Lung (tissue), 12 donors: Measurements from ENCODE around the gene TFDP1. TPM values are rescaled to one million over a fixed set of nuclear protein-coding genes. Genes with fewer than 3 reads are reported as not detected.

Experiments
- ATAC-seq: fragments of 200-7000 bp; cut with Tn5 transposase; one replicate; pipeline ENCODE4 v1.9.1; 2020; ENCODE audit warnings: moderate number of reproducible peaks; ENCODE audit not compliant: insufficient read depth, low FRiP score
- DNase-seq, 3 donors: peaks; one replicate each; pipeline ENCODE4 v3.0.0-alpha.2; 2013 to 2017
- H3K27ac ChIP-seq, 2 donors: one replicate each; pipeline ENCODE4 v1.5.1; 2013; ENCODE audit warnings: mild to moderate bottlenecking in 2 of 2, moderate library complexity in 2 of 2, control low read depth in 1 of 2, inconsistent platforms in 1 of 2, low read depth in 1 of 2, low read length in 1 of 2
- H3K27me3 ChIP-seq, 3 donors: one replicate each; pipeline ENCODE4 v1.5.1; 2013; ENCODE audit warnings: low read length in 2 of 3; ENCODE audit not compliant: control insufficient read depth in 3 of 3, insufficient read depth in 3 of 3
- H3K36me3 ChIP-seq, 4 donors: one replicate each; pipeline ENCODE4 v1.5.1; 2013; ENCODE audit warnings: low read length in 4 of 4, mild to moderate bottlenecking in 1 of 4, moderate library complexity in 1 of 4; ENCODE audit not compliant: control insufficient read depth in 4 of 4, insufficient read depth in 4 of 4
- H3K4me1 ChIP-seq, 5 donors: one replicate each; pipeline ENCODE4 v1.5.1; 2013; ENCODE audit warnings: low read length in 5 of 5, mild to moderate bottlenecking in 2 of 5, moderate library complexity in 1 of 5; ENCODE audit not compliant: control insufficient read depth in 5 of 5, insufficient read depth in 5 of 5
- H3K4me3 ChIP-seq: one replicate; pipeline ENCODE4 v1.5.1; 2013; ENCODE audit warnings: mild to moderate bottlenecking, control low read depth, moderate library complexity
- H3K9ac ChIP-seq, 2 donors: one replicate each; pipeline ENCODE4 v1.5.1; 2013; ENCODE audit warnings: low read length in 2 of 2, control low read depth in 1 of 2; ENCODE audit not compliant: insufficient read depth in 1 of 2
- H3K9me3 ChIP-seq, 4 donors: one replicate each; pipeline ENCODE4 v1.5.1; 2013; ENCODE audit warnings: low read length in 3 of 4, mild to moderate bottlenecking in 1 of 4, moderate library complexity in 1 of 4; ENCODE audit not compliant: control insufficient read depth in 4 of 4, insufficient read depth in 3 of 4
- CTCF ChIP-seq: IDR thresholded peaks from 2 replicates; pipeline ENCODE4 v1.5.1; 2012; ENCODE audit warnings: mild to moderate bottlenecking; ENCODE audit errors: control extremely low read depth, extremely low read depth
- WGBS, 2 donors: extraction: QIAGEN DNeasy Blood & Tissue Kit; methylation state at CpG; one replicate each; pipeline ENCODE4 v1.1.7; 2013; 5-methylcytosine and 5-hydroxymethylcytosine counted together
- polyA plus RNA-seq, 2 donors: library from polyadenylated mRNA; stranded (reverse); fragments of 200-250 nt; gene quantifications; one replicate each; pipeline ENCODE4 v1.2.1, GENCODE V29; 2013
- total RNA-seq, 2 donors: library from RNA; depleted of rRNA in 1 of 2; stranded (reverse); fragments of >200 nt in 1 of 2; gene quantifications; one replicate each; pipeline ENCODE4 v1.2.1, GENCODE V29; 2014 to 2021
- donor health status: control.
- donor health status: control.
- donor health status: Bipolar disorder and iron deficiency.
- donor health status: healthy.
- donor health status: DM: yes; HTN: yes; CAD: no.

The TFDP1 gene
- total and polyA plus RNA-seq, 4 donors, result 19.6 to 44.2 (median 40.3) TPM

GRCh38 chr13:113636266-113636963, 51.9 kb downstream of the TFDP1 start:
- no peaks in the 10 kb centered on the region for H3K27me3 ChIP-seq
- no peaks in the 10 kb centered on the region for H3K4me1 ChIP-seq
- H3K4me3 ChIP-seq, result no peak overlapping the region
- no peak for ATAC-seq
- no peak for DNase-seq
- TF ChIP-seq CTCF, result no peak
- H3K9ac ChIP-seq, result no peak overlapping the region
- H3K36me3 ChIP-seq, result peaks cover 19 to 62% (median 46%) of the 10 kb centered on the region in 4 donors
- no peaks in the 10 kb centered on the region for H3K9me3 ChIP-seq
- 96% methylated on average over 24 of the region's 24 CpGs for WGBS, 2 donors
- no peak overlapping the region for H3K27ac ChIP-seq

GRCh38 chr13:113637262-113638160, 53.0 kb downstream of the TFDP1 start:
- no peak overlapping the region for H3K27ac ChIP-seq
- no peak for ATAC-seq
- H3K9ac ChIP-seq, result no peak overlapping the region
- H3K4me3 ChIP-seq, result no peak overlapping the region
- DNase-seq, result no peak
- no peaks in the 10 kb centered on the region for H3K27me3 ChIP-seq
- TF ChIP-seq CTCF, result no peak
- no peaks in the 10 kb centered on the region for H3K9me3 ChIP-seq
- H3K4me1 ChIP-seq, result no peaks in the 10 kb centered on the region
- peaks cover 21 to 58% (median 48%) of the 10 kb centered on the region in 4 donors for H3K36me3 ChIP-seq
- 94 to 96% methylated on average over 30 of the region's 30 CpGs for WGBS, 2 donors

- ATAC-seq, result no peak
- Histone ChIP-seq H3K36me3 (peaks cover 21 to 58% (median 47%) of the 10 kb centered on the region in 4 donors), H3K9me3 (no peaks in the 10 kb centered on the region), H3K9ac (no peak overlapping the region), H3K27me3 (no peaks in the 10 kb centered on the region), H3K4me1 (no peaks in the 10 kb centered on the region), H3K4me3 (no peak overlapping the region), H3K27ac (no peak overlapping the region)
- DNase-seq, result no peak
- no peak for TF ChIP-seq CTCF
- WGBS, 2 donors, result 98 to 99% methylated on average over 37 of the region's 37 CpGs
Observed at GRCh38 chr13:113638173-113638746, 53.7 kb downstream of the TFDP1 start.
